HG02885 (cell line): Measurements from ENCODE around the gene CFAP57.
A peak's percentile ranks its signal among the peaks of the same experiment; 100 is the strongest.

Experiments
- ATAC-seq: cut with Tn5 transposase; IDR thresholded peaks from one replicate; pipeline ENCODE4 v1.9.1; 2021; ENCODE audit warnings: mild to moderate bottlenecking; ENCODE audit not compliant: unreplicated experiment, poor library complexity

Gene CFAP57

GRCh38 chr1:43221797-43222196 is 49.7 kb downstream of the CFAP57 start:
- no peak for ATAC-seq

GRCh38 chr1:43222879-43223278 is 50.7 kb downstream of the CFAP57 start:
- no peak for ATAC-seq

- no peak for ATAC-seq
Observed at GRCh38 chr1:43225168-43225567, 53.0 kb downstream of the CFAP57 start.

- ATAC-seq = no peak
Observed at GRCh38 chr1:43227143-43227764, 55.1 kb downstream of the CFAP57 start.

GRCh38 chr1:43229826-43230780 is 58.0 kb downstream of the CFAP57 start:
- no peak for ATAC-seq

GRCh38 chr1:43232074-43232473 is 59.9 kb downstream of the CFAP57 start:
- no peak for ATAC-seq

- no peak for ATAC-seq
Observed at GRCh38 chr1:43232482-43232881, 60.4 kb downstream of the CFAP57 start.

- ATAC-seq = no peak
Observed at GRCh38 chr1:43233631-43234030, 61.5 kb downstream of the CFAP57 start.

- ATAC-seq = no peak
Observed at GRCh38 chr1:43234267-43234666, 62.1 kb downstream of the CFAP57 start.

- no peak for ATAC-seq
Observed at GRCh38 chr1:43235040-43235439, 62.9 kb downstream of the CFAP57 start.

GRCh38 chr1:43235451-43236121 is 63.5 kb downstream of the CFAP57 start:
- ATAC-seq = no peak

GRCh38 chr1:43237121-43237520 is 65.0 kb downstream of the CFAP57 start:
- ATAC-seq = no peak

GRCh38 chr1:43238085-43238484 is 66.0 kb downstream of the CFAP57 start:
- no peak for ATAC-seq

GRCh38 chr1:43238991-43239469 is 66.9 kb downstream of the CFAP57 start:
- no peak for ATAC-seq

GRCh38 chr1:43239484-43239883 is 67.4 kb downstream of the CFAP57 start:
- ATAC-seq = peak; percentile 62

- no peak for ATAC-seq
Observed at GRCh38 chr1:43241413-43241836, 69.3 kb downstream of the CFAP57 start.

- ATAC-seq = no peak
Observed at GRCh38 chr1:43243299-43243698, 71.2 kb downstream of the CFAP57 start.

GRCh38 chr1:43246466-43247213 is 74.5 kb downstream of the CFAP57 start:
- ATAC-seq = no peak

- ATAC-seq = no peak
Observed at GRCh38 chr1:43247256-43247921, 75.3 kb downstream of the CFAP57 start.

- no peak for ATAC-seq
Observed at GRCh38 chr1:43250351-43250761, 78.2 kb downstream of the CFAP57 start.
